ENCODE results near the gene FOXD2. TPM values are rescaled to one million over a fixed set of nuclear protein-coding genes. Genes with fewer than 3 reads are reported as not detected.
A peak's percentile ranks its signal among the peaks of the same experiment; 100 is the strongest.

Gene FOXD2
- total and polyA plus RNA-seq, 2 experiments from 2014 or later = 1.0 to 1.6 TPM

DNA sequence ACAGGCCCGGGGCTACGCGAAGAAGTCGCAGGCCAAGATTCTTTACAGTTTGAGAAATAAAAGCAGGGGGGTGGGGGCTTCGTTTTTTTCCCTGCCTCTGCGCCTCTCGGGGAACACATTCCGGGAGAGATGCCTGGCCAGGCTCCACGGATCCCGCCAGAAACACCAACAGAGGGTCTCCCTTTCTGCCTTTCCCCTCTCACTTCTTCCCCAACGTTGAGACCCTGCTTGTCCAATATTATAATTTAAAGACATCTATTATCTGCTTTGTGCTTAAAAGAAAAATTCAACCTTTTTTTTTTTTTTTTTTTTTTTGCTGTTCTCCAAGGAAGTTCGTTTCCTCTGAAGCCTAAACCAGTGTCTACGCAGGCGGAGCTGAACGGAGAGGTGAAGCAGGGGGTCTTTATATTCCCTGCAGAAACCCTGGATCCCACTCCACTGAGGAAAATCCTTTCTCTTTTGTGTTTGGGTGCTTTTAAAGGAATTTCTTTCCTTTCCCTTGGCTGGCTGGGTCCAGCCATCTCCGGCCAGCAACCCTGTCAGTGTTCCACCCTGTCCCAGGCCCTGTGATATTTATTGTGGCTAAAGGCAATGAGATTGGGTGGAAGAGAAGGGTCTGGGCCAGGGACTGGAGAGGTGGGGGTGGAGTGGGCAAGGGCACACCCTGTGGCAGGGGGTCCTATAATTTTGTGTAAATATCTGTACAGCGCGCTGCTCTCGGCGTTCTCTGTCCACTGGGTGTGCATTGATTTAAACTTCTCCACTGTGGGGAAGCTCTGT is 2.2 kb downstream of the FOXD2 start:
- H3K4me1 ChIP-seq (ENCODE audit: insufficient read depth) = peaks cover 16% of the 10 kb centered on the region
- H3K4me2 ChIP-seq = peak overlapping the region; percentile 97
- H3K27me3 ChIP-seq = peaks cover 78% of the 10 kb centered on the region
- no peaks in the 10 kb centered on the region for H3K9me3 ChIP-seq (ENCODE audit: low read depth)
- 41% methylated on average over 20 of the region's 20 CpGs for WGBS (ENCODE audit: low lambda C conversion rate, missing lambda C conversion rate)
- peaks cover 10% of the 10 kb centered on the region for H4K20me1 ChIP-seq (ENCODE audit: insufficient read depth, poor library complexity, severe bottlenecking)
- no peaks in the 10 kb centered on the region for H3K9me2 ChIP-seq (replicated peaks; ENCODE audit: insufficient read depth)
- no peak overlapping the region for H3K4me3 ChIP-seq
- TF ChIP-seq, protein P1, sequence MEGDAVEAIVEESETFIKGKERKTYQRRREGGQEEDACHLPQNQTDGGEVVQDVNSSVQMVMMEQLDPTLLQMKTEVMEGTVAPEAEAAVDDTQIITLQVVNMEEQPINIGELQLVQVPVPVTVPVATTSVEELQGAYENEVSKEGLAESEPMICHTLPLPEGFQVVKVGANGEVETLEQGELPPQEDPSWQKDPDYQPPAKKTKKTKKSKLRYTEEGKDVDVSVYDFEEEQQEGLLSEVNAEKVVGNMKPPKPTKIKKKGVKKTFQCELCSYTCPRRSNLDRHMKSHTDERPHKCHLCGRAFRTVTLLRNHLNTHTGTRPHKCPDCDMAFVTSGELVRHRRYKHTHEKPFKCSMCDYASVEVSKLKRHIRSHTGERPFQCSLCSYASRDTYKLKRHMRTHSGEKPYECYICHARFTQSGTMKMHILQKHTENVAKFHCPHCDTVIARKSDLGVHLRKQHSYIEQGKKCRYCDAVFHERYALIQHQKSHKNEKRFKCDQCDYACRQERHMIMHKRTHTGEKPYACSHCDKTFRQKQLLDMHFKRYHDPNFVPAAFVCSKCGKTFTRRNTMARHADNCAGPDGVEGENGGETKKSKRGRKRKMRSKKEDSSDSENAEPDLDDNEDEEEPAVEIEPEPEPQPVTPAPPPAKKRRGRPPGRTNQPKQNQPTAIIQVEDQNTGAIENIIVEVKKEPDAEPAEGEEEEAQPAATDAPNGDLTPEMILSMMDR (IDR thresholded peaks at IDR 0.05; ENCODE audit: poor library complexity) = no peak
- TF ChIP-seq EZH2phosphoT487 (IDR thresholded peaks at IDR 0.05; ENCODE audit: low read depth, severe bottlenecking, unreplicated experiment) (peak; percentile 9), EZH2 (IDR thresholded peaks at IDR 0.05; ENCODE audit: borderline replicate concordance) (no peak)
- H2AFZ ChIP-seq = no peak overlapping the region
- H3K27ac ChIP-seq = no peak overlapping the region
- H3K36me3 ChIP-seq (replicated peaks; ENCODE audit: insufficient read depth, low read depth) = no peaks in the 10 kb centered on the region
- no peak for DNase-seq (ENCODE audit: low spot score)
- peaks cover 17% of the 10 kb centered on the region for H3K79me2 ChIP-seq

DNA sequence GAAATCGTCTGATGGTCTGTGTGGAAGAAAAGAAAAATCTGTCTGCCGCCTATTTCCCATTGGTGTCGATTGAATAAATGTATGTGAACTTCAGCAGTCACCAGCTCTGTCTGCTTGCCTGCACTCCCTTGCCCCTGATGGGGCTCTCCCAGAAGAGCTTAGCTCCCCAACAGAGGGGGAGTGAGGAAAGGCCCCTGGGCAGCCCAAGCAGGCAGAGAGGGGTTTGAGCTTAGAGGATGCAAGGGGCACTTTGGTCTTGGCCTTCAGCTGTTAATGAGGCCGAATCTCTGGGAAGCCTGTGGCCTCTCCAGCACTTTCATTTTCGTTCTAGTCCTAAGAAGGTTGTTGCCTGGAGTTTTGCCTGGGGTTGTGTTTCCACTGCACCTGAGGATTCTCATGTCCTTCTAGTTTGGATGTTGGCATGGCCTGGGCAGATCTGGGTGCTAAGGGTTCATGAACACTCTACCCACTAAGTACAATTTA is 2.8 kb downstream of the FOXD2 start:
- H3K27me3 ChIP-seq = peaks cover 79% of the 10 kb centered on the region
- peak overlapping the region; percentile 97 for H3K4me2 ChIP-seq
- H3K9me2 ChIP-seq (replicated peaks; ENCODE audit: insufficient read depth) = no peaks in the 10 kb centered on the region

DNA sequence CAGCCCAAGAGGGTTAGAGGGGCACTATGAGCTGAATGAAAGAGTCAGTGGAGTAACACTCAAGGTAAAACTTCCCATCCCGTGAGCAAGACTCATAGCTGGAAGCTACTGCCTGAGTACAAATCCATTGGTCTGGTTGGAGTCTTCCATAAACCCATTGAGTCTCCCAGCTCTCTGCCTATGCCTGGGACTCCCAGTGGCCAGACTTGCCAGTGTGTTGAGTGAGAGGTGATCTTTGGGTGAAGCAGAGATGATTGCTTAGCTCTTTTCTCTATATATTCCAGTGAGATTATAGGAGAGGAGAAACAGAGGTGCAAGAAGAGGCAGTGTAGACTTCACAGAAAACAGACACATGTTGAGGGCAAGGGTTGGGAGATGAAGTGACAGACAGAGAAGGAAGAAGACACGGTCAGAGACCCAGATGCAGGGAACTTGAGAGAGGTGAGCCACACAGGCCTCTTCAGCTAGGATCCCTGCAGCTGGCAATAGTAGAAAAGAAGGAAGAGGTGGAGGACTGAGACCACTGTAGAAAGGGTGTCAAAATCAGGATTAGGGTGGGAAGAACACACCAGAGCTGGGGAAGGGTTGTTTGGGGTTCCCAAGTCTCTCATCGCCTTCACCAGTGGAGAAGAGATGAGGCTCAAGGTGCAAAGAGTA is 3.7 kb downstream of the FOXD2 start:
- peaks cover 17% of the 10 kb centered on the region for H3K4me1 ChIP-seq (ENCODE audit: insufficient read depth)
- no peak overlapping the region for H3K4me3 ChIP-seq
- no peak overlapping the region for H3K27ac ChIP-seq
- no peak for TF ChIP-seq EZH2phosphoT487 (IDR thresholded peaks at IDR 0.05; ENCODE audit: low read depth, severe bottlenecking, unreplicated experiment)
- no peak for TF ChIP-seq EZH2 (IDR thresholded peaks at IDR 0.05; ENCODE audit: borderline replicate concordance)
- TF ChIP-seq, protein P1 (IDR thresholded peaks at IDR 0.05; ENCODE audit: poor library complexity) = no peak
- H3K79me2 ChIP-seq = peaks cover 11% of the 10 kb centered on the region
- no peaks in the 10 kb centered on the region for H3K36me3 ChIP-seq (replicated peaks; ENCODE audit: insufficient read depth, low read depth)
- no peaks in the 10 kb centered on the region for H3K9me2 ChIP-seq (replicated peaks; ENCODE audit: insufficient read depth)
- DNase-seq (ENCODE audit: low spot score) = no peak
- H3K4me2 ChIP-seq = peak overlapping the region; percentile 97
- H3K9me3 ChIP-seq (ENCODE audit: low read depth) = no peaks in the 10 kb centered on the region
- 82% methylated on average over 3 of the region's 3 CpGs for WGBS (ENCODE audit: low lambda C conversion rate, missing lambda C conversion rate)
- H3K27me3 ChIP-seq = peaks cover 81% of the 10 kb centered on the region
- H2AFZ ChIP-seq = no peak overlapping the region
- peaks cover 12% of the 10 kb centered on the region for H4K20me1 ChIP-seq (ENCODE audit: insufficient read depth, poor library complexity, severe bottlenecking)

More for the DNA sequence above, 2.8 kb downstream of the FOXD2 start:
- Histone ChIP-seq H3K9me3 (ENCODE audit: low read depth) (no peaks in the 10 kb centered on the region), H3K79me2 (peaks cover 16% of the 10 kb centered on the region), H2AFZ (no peak overlapping the region), H3K4me1 (ENCODE audit: insufficient read depth) (peaks cover 20% of the 10 kb centered on the region), H3K36me3 (replicated peaks; ENCODE audit: insufficient read depth, low read depth) (no peaks in the 10 kb centered on the region), H3K27ac (no peak overlapping the region), H3K4me3 (no peak overlapping the region), H4K20me1 (ENCODE audit: insufficient read depth, poor library complexity, severe bottlenecking) (peaks cover 10% of the 10 kb centered on the region)
- TF ChIP-seq EZH2phosphoT487 (IDR thresholded peaks at IDR 0.05; ENCODE audit: low read depth, severe bottlenecking, unreplicated experiment) = no peak
- TF ChIP-seq, protein P1 (IDR thresholded peaks at IDR 0.05; ENCODE audit: poor library complexity) = no peak
- no peak for TF ChIP-seq EZH2 (IDR thresholded peaks at IDR 0.05; ENCODE audit: borderline replicate concordance)
- WGBS (ENCODE audit: low lambda C conversion rate, missing lambda C conversion rate) = 41% methylated on average over 5 of the region's 5 CpGs
- no peak for DNase-seq (ENCODE audit: low spot score)
